GM18909 (cell line): ENCODE results near the gene OVOL1.

Experiments used
- ATAC-seq: cut with Tn5 transposase; IDR thresholded peaks from one replicate; pipeline ENCODE4 v1.9.1; 2021; ENCODE audit warnings: mild to moderate bottlenecking; ENCODE audit not compliant: unreplicated experiment, poor library complexity

The OVOL1 gene

DNA sequence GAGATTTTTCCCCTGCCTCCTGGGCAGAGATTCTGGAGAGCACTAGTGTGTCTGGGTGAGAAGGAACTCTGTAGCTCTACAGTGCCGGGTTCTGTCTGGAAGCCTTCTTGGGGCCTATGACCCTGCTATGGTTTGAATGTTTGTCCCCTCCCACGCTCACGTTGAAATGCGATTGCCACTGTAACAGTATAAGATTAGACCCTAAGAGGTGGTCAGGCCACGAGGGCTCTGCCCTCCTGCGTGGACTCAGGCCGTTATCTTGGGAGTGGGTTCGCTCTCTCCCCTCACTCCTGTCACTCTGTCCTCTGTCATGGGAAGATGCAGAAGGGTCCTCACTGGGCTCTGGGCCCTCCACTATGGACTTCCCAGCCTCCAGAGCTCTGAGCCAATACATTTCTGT lies 9.6 kb upstream of the OVOL1 start:
- no peak for ATAC-seq

DNA sequence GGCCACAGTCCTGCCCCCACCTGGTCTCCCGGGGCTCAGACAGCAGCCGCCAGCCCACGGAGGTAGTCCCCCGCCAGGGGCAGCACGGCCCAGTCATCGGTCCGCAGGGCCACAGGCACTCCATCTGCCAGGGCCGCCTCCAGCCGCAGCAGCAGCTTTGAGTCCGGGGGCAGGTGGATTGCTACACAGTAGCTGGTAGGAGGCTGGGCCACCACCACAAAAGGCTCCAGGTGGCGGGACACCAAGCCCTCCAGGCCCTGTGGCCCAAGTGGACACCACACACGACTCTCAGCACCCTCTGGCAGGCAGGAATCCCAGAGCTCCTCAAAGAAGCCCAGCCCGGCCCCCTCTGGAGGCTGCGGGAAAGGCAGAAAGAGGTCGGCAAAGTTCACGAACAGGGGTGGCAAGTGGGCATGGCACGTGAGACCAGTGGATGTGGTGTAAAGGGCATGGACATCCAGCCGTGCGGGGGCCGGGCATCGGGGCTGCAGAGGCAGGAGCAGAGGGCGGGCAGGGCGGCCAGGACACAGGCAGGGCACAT lies 9.0 kb upstream of the OVOL1 start:
- ATAC-seq, result no peak

DNA sequence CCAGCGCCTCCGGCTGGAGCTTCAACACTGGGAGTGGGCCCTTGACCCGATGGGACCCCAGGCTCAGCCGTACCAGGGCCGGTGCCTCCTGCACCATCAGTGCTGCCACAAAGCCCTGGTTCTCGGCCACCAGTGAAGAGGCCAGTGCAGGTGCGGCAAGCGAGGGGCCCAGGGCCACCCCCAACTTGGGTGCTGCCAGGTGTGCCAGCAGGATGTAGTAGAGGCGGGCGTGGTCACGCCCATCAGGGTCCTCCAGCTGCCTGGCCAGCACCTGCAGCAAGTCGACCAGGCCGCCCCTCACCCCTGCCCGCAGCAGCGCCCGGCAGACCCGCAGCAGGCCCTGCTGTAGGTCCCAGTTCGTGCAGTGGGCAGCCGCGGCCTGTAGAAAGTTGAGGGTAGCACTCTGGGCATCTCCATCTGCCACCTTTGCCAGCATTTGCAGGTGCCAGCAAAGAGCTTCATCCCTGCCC lies 8.4 kb upstream of the OVOL1 start:
- ATAC-seq, result no peak

DNA sequence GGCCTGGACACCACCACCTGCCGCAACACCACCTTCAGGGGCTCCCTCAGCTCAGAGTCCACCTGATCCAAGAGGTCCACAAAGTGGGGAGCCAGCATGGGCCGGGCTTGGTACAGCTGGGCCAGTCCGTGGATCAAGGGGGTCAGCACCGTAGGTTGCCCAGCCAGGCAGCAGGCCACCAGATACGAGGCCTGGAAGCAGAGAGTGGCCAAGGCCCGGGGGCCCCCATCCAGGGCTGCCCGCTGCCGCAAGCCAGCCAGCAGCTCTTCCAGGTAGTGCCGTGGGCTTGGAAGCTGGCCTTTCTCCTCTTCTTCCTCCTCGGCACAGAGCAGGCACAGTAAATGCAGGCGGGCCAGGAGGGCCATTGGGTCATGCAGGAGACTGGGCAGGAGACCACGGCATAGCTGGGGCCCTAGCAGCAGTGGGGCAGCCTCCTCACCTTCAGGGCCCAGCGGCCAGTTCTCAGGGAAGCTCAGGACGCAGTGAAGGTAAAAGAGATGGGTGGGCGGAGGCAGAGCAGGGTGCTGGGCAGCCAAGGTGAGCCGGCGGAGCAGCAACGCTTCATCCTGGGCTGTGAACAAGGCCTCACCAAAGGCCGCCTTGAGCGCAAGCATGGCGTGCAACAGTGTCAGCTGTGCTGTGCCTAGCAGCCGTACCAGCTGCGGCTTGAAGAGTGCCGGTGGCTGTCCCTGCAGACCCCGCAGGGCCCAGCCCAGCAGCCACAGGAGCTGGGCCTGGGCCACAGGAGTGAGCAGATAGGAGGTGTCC lies 7.8 kb upstream of the OVOL1 start:
- ATAC-seq, result no peak

DNA sequence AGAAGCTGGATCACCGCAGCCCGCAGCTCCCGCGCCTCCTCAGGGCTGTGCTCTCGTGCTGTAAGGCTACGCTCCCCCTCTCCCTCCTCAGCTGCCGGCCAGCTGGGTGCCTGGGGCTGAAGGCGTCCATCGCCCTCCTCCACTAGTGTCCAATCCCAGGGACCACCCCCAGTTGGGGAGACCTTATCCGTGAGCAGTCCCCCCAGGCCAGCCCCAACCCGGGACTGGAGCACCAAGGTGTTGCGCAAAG lies 7.3 kb upstream of the OVOL1 start:
- no peak for ATAC-seq

DNA sequence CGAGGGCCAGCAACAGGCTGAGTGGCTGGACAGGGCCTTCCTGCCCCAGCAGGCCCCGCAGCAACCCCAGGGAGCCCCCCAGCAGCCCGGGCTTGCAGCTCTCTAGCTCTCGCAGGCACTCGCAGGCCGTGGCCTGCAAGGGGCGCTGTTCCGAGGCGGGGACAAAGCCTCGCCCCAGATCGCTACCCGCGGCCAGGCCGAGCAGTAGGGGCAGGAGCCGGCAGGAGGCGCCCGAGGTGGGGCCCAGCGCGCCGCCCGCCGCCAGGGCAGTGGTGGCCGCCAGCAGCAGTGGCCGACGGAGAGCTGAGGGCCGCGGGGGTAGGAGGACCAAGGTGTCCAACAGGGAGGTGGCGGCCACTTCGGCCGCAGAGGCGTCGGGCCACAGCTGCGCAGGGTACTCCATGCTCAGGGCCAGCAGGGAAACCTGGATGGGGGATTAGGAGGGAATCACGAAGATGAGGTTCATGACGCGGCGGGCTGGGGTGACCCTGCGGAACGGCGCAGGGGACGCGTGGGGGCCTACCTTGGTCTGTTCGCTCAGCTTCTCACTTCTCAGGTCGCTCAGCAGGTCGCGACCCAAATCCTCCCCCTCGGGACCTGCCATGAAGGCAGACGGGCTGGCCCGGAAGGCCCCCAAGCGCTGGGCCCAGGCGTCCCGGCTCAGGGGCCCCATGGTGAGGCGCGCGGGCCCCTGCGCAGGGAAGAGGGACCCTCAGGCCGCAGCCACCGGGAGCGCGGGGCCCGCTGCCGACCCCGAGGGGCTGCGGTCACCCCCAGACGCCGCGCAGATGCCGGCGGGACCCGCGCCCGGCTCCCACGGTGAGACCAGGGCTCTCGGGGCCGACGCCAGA lies 6.7 kb upstream of the OVOL1 start:
- ATAC-seq, result peak; percentile 45

DNA sequence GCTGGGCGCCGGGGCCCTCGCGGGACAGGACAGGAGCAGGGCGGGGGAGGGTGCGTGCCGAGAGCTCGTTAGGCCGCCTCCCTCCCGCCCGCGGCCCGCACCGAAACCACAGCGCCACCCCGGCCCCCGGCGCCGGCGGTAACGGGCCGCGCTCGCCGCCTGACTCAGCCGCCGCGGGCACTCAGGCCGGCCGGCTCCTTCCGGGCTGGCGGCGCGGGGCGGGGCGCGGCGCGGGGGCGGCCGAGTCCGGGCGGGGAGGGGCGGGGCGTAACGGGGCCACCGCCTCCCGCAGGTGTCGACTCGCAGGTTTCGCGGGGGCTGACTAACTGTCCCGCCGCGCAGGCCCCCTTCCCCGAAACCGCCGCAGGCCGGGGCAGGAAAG lies 6.1 kb upstream of the OVOL1 start, which contains the start of gene AP5B1:
AP5B1 (minus strand) TSS at position 207 of the 382 bp plus-strand sequence. CDS start 385 bp downstream, outside the sequence.
- ATAC-seq, result peak; percentile 57

DNA sequence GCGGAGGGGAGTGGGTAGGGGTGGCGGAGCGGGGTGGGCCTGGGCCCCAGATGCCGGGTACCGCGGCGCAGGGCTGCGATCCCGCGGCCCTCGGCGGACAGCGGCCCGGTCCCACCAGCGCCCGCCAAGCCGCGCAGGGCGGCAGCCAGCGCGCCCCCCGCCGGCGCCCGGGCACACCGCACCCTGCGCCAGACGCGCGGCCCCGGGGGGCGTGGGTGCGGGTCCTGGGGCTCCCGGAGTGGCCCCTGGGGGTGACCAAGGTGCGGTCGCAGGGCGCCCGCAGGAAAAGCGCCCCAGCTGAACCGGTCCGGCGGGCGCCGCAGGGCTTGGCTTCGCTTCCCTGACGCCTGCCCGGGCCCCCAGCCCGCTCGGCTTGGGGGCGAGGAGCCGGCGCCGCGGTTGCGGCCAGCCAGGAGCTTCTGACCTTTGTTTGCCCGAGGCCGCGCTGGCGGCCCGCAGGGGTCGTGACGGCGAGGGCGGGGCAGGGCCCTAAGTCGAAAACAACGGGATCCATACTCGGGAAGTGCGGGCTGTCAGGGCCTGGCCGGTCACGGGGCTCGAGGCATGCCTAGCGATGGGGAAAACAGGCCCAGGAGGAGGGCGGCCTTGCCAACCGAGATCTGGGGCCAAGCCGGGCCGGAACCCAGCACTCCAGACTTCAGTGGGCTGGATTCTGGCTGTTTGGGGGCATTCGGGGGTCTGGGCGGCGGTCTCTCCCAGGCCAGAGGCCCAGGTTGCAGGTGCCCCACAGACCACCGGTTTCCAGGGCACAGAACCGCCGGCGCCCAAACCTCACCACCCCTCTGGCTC lies 5.5 kb upstream of the OVOL1 start:
- peak; percentile 37 for ATAC-seq

DNA sequence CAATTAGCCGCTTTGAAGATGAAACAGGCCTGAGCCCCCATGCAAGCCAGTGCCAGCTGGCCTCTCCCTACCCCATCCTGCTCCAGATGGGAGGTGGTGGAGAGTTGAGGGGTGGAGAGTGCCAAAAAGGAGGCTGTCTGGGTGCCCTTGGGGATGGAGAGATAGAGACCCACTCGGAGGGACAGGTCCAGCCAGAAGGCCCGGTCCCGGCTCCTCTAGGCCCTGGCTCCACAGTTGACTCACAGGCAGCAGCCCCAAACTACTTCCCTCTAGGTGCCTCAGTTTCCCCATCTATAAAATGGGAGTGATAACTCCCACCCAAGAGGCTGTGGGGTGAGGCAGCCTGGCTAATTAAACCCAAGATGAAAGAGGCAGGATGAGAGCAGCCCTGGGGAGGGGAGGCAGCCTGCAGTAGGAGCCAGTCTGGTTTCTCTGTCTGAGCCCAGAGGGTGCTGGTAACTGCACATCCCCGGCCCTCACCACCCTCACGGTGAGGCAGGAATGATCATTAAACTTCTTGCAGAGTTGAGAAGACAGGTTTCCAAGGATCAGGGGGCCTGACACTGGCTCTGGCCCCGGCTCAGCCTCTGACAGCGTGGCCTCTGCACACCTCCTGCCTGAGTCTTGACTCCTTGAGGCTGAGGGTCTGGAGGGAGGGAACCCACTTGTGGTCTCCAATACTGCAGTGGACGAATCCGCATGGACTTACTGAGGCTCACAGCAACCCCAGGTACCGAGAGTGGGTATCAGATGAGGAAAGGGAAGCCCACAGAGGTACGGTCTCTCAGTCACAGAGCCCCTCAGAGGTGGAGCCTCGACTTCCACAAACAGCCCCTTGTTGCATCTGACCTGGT lies 4.7 kb upstream of the OVOL1 start:
- no peak for ATAC-seq

DNA sequence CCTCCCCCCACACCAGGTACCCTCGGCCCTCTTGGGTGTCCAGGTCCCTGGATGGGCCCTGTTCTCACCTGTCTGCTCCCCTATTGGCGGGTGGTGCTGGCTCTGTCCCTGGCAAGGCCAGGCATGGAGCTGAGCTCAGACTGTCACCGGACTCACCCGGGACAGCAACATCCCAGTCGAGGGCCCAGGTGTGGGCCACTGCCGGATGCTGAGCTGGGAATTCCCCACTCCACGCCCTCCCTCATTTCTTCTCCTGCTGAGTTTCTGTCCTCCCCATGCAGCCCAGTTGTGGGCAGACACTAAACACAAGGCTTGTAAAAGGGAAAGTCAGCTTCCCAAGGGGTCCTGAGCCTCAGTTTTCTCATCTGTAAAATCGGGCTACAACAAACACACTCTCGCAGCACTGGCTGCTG lies 4.0 kb upstream of the OVOL1 start:
- no peak for ATAC-seq

DNA sequence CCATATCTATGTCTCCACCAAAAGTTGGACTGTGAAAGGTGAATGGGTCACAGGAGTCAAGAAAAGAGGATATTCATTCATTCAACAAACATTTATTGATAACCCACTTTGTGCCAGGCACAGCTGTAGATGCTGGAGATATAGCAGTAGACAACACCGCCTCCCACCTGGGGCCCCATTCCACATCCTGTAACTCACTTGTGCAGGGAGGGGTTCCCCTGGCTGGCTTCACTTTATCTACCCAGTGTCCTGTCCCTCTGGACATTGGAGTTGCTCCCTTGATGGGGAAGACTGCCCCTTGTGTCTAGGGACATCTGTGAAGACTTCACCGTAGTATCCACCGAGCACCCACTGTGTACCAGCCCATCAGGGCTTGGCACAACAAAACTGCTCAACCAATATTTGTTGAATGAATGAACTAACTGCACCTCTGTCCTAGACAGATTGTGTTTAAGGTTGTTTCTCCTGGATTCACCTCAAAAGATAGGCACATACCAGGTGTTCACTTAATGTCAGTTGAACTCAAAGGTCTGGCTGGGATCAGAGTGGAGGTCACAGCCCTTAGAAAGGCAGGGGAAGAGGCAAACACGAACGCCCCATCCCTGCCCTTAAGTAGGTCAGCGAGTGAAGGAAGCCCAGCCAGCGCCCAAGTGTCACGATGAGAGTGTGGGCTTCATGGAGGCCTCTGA lies 1.4 kb upstream of the OVOL1 start:
- no peak for ATAC-seq

DNA sequence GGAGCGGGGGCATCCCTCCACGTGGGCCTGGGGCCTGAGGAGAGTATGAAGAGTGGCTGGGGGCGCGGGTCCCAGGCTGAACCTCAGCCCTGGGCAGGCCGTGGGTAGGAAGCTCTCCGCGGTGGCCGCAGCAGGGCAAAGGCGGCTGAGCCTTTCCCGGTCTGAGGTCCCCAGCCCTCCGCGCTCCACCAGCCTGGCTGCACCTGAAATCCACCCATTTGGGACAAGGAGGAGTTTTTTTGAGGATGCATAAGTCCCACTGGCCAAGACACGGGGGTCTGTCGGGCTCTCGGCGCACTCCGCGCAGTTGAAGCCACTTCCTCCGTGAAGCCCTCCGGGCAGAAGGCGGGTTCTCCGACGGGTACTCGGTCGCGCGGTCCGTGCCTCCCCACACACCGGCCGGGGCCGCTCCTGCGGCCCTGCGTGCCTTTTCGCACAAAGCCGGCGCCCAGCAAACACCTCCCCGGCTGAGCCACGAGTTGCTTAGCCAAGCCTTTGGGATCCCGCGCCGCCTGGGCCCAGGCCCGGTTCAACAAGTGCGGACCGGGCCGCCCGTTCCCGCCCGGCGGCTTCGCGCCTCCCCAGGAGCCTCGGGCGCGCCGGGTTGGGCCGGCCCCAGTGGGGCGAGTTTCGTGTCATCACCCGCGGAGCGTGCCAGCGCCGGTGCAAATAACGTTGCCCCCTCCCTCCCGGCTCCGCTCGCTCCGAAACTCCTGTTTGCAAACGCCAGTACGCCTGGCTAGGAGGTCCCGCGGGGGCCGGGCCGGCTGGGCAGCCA lies 666 bp upstream of the OVOL1 start:
- ATAC-seq, result no peak

DNA sequence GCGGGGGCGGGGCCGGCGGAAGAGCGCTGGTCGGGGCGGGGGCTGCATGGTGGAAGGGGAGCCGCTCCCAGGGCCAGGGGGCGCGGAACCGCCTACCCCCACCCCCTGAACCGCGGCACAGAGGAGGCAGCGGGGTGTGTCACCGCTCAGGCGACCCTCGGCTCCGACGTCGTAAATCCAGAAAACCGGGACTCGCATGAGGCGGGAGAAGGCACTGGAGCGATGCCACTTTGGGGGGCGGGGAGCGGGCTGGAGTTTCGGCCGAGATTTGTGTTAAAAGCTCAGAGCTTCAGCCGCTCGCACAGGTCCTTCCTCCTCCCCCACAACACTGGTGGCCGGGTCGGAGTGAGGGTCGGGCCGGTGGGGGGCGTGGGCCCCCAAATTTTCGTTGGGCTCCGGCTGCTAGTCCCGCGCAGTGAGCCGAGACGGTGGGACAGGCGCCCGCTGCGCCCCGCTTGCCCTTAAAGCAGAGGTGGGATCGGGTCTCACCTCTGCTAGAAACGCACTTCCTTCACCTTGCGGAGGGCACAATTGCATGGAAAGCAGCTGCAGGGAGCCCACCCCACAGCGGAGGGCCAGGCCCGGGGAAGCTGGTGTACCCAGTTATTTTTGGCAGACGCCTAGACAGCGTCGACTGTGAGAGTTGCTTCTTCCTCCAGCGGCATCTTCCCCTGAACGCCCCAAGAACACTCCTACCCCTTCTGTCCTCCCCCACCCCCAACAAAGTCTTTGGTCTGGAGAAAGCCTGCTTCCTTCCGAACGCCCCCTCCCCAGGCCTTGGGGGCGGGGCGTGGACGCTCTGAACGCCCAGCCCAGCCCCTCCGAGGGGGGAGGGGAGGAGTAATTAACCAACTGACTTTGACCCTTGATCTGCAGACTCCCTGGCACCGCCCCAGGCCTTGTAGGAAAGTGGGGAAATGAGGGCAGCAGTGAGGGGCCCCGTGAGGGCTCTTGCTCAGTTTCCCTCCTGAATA lies 1.1 kb downstream of the OVOL1 start:
- no peak for ATAC-seq

DNA sequence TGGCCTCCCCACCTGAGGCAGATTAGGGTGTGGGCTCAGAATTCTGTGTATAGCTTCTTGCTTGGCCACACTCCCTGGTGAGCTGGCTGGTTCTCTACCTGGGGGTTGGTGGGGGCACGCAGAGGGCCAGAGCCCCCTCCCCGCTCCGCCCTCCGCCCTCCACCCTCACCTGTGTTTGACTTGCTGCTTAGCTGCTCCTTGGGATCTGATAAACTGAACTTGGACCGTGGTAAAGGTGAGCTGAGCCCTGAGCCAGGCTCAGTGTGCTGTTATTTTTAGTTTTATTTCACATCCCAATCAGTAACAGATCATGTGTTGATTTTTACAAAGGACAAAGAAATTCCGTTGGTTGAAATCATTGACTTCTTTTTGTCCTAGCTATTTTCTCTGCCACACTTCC lies 2.0 kb downstream of the OVOL1 start:
- no peak for ATAC-seq

DNA sequence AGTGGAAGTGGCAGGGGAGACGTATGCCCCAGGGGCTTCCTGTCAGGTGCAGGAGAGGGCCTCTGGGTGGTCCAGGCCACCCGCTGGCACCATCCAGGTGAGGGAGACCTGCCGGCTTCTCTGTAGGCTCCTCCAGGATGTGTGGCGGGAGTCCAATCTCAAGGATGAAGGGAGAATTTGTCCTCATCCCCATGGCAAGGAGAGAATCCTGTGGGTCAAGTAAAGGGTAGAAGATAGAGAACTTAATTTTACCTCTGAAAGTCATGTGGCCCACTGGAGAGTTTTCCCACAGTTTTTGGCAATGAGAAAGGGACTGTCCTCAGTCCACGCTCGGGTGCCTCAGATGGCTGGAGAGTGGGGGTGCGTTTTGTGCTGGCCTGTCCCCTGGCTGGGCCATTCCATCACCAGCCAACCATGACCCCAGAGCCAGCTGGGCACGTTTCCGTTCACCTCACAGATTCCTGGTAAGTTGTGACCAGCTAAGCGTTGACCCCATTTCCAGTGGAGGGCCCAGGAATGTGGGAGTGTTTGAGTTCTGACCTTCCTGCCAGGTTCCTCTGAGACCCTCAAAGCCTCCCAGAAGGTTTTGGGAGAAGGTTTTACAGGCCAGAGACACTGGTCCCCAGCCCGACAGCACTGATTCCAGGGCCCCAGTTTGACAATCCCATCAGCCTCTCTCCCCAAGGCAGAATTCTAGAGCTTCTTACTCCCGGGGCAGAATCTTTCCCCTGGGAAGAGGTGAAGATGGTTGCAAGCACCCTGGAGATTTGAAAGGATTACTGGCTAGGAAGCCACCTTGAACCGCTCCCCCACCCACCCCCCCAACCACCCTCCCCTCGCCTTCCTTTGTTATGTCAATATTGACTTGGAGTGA lies 2.6 kb downstream of the OVOL1 start:
- no peak for ATAC-seq

DNA sequence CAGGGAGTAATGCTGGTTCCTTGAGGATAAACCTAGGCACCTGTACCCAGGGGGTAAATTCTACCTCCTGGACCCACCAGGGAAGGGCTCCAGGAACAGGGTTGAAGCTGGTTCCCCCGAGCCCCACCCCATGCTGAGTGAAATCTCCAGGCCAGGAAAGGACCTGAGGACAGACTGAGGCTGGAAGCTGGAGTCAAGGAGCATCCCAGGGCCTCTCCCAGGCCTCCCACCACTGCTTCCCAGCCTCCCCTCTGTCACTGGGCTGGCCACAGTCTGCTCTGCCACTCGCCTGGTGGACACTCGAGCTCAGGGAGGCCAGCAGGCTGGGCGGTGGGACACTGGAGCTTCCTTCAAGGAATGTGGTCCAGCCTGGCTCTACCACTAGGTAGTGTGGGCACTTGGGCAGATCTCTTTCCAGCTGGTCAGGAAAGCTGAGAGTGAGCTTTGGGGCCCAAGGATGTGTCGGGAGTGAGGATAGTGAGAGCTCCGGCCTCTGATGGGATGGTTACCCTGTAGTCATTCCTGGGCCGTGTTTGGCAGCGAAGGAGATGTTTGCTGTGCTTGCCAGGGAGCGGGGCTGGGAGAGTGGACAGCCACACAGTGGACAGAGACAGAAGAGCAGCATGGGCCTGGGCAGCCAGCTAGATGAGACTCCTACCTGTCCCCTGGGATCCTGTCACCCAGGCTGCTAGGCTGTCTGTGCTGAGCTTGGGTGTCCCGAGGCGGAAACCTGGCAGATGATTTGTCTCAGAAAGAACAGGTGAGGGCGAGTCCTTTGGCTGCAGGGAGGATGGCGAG lies 3.4 kb downstream of the OVOL1 start:
- ATAC-seq, result no peak
